ENCODE measurements around the gene IRS1. TPM values are rescaled to one million over a fixed set of nuclear protein-coding genes. Genes with fewer than 3 reads are reported as not detected.
A peak's percentile ranks its signal among the peaks of the same experiment; 100 is the strongest.

The IRS1 gene
- total RNA-seq, 6 experiments from 2014 or later: 9.0 to 24.4 (median 15.8) TPM

DNA sequence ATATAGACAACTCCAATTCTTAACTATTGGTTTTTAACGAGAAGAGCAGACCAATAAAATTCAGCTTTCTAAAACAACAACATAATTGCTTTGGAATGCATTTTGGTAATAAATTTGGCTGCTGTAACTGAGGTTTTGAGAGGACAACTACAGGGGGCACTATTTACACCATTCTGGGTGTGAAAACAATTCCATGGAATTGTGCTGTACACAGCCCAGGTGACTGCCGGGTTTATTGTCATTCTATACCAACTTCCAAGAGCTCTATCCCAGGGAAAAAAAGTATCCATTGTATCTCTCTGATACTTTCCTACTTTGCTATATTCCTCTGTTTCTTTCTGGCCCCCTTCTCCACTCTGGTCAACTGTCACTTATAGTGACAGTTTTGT, 38.4 kb downstream of the IRS1 start:
- TF ChIP-seq POLR2A (IDR thresholded peaks at IDR 0.05) (no peak), CTCF (IDR thresholded peaks at IDR 0.05) (no peak)
- ATAC-seq: peak in 2 of 4 donors; percentile 7 to 24

DNA sequence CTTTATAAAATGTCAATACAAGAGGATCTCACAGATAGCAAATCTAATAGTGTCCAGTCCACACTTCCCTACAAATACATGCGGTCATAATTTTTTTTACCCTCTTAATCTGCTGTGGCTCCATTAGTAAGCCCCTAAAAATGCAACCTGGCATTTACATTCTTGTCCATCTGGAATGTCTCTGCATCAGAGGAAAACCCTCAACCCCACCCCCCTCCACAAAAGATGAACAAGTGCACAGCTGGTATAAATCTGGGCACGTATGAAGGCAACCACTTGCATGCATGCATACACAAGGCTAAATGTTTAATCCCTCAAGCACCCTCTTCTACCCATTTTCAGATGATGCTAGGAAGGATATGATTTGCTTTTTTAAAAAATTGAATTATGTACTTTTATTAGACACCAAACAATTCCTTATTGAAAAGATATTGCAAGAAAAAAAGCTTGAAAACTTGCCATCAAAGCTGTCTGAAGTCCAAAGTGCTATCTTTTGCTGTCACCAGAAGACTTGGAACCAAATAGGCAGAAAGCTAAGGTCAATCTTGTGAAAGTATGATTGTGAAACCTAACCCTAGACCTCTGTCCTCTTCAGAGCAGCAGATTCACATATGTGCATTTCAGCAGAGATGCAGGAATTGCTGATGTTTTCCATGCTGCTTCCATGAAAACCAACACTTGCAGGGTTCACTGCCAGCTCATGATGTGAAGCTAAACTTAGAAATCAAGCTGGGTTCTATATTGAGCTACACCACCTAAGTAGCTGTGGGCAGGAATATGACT, 39.0 kb downstream of the IRS1 start:
- H3K27ac ChIP-seq: peak overlapping the region; percentile 12 to 78 (median 76)
- no peaks in the 10 kb centered on the region for H3K9me3 ChIP-seq
- DNase-seq: peak in 1 of 3 donors; percentile 68
- H3K27me3 ChIP-seq: no peaks in the 10 kb centered on the region
- 36% methylated on average over 2 of the region's 2 CpGs for WGBS (ENCODE audit: insufficient coverage, low coverage, low lambda C conversion rate, missing lambda C conversion rate)
- H3K36me3 ChIP-seq: no peaks in the 10 kb centered on the region
- ATAC-seq: peak; percentile 80 to 95 (median 87)
- H3K4me3 ChIP-seq: peak overlapping the region in 1 of 3 donors; percentile 5
- H3K4me1 ChIP-seq: peaks cover 0 to 35% (median 15%) of the 10 kb centered on the region in 4 donors
- intact Hi-C loops (cut with DNase I): no loop called here
- TF ChIP-seq CTCF (IDR thresholded peaks at IDR 0.05) (no peak), POLR2A (IDR thresholded peaks at IDR 0.05) (no peak)

More for the DNA sequence above, 38.4 kb downstream of the IRS1 start:
- Histone ChIP-seq H3K4me3 (no peak overlapping the region), H3K27me3 (no peaks in the 10 kb centered on the region), H3K36me3 (no peaks in the 10 kb centered on the region), H3K9me3 (no peaks in the 10 kb centered on the region), H3K27ac (peak overlapping the region; percentile 12 to 78 (median 57)), H3K4me1 (peaks cover 0 to 31% (median 11%) of the 10 kb centered on the region in 4 donors)
- WGBS (ENCODE audit: insufficient coverage, low coverage, low lambda C conversion rate, missing lambda C conversion rate): 37% methylated on average over 2 of the region's 2 CpGs
- DNase-seq: no peak
- intact Hi-C loops (cut with DNase I): no loop called here

DNA sequence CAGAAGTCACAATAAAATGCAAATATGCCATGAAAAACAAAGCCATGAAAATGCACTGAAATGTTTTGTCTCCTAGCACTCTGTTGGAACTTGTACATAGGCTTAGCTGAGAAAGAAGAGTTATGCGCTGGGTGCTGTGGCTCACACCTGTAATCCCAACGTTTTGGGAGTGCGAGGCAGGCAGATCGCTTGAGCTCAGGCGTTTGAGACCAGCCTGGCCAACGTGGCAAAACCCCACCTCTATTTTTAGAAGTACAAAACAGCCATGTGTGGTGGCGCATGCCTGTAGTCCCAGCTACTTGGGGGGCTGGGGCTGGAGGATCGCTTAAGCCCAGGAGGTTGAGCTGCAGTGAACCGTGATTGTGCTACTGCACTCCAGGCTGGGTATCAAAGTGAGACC, 39.9 kb downstream of the IRS1 start:
- WGBS (ENCODE audit: insufficient coverage, low coverage, low lambda C conversion rate, missing lambda C conversion rate): 56% methylated on average over 8 of the region's 9 CpGs
- no peaks in the 10 kb centered on the region for H3K27me3 ChIP-seq
- peaks cover 0 to 43% (median 17%) of the 10 kb centered on the region in 4 donors for H3K4me1 ChIP-seq
- peak overlapping the region in 2 of 3 donors; percentile 76 to 78 for H3K27ac ChIP-seq
- no peaks in the 10 kb centered on the region for H3K36me3 ChIP-seq
- TF ChIP-seq POLR2A (IDR thresholded peaks at IDR 0.05) (no peak), CTCF (IDR thresholded peaks at IDR 0.05) (no peak)
- ATAC-seq (no peak), DNase-seq (no peak)
- no peak overlapping the region for H3K4me3 ChIP-seq
- H3K9me3 ChIP-seq: no peaks in the 10 kb centered on the region
- intact Hi-C loops (cut with DNase I): no loop called here

DNA sequence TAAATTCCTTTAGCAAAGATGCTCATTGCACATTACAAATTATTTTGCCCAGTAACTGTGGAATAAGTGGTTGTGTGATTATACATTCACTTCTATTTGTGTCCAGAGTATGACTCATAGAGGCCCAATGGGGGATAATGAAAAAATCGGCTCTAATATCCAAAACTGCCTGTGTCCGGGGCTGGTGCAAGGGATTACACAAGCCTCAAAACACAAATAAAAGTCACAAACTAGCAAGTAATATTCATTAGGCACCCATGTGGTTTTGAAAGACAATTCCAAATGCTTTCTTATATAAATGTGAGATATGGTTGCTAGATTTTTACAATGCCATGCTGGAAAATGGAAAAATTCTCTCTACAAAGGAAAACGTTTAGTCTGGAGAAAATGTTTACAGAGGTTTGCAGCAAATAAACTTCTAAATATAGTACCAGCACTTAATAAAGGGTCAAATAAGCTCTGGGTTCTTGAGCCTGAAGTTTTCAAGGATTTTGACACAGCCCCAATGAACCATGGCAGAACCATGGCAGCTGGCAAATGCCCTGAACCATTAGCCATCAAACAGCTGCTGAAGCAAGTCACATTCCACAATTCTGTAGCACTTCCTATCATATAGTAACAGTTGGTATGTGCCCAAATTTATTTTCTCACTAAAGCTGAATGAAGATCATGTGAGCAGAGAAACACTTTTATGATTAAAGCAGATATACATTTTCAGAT, 40.5 kb downstream of the IRS1 start:
- DNase-seq: no peak
- no peak overlapping the region for H3K4me3 ChIP-seq
- TF ChIP-seq CTCF (IDR thresholded peaks at IDR 0.05) (no peak), POLR2A (IDR thresholded peaks at IDR 0.05) (no peak)
- intact Hi-C loops (cut with DNase I): no loop called here
- no peaks in the 10 kb centered on the region for H3K36me3 ChIP-seq
- peak; percentile 29 to 64 (median 48) for ATAC-seq
- WGBS (ENCODE audit: insufficient coverage, low coverage, low lambda C conversion rate, missing lambda C conversion rate): 39% methylated on average over 3 of the region's 3 CpGs
- H3K4me1 ChIP-seq: peaks cover 0 to 45% (median 17%) of the 10 kb centered on the region in 4 donors
- no peaks in the 10 kb centered on the region for H3K27me3 ChIP-seq
- peak overlapping the region; percentile 4 to 78 (median 76) for H3K27ac ChIP-seq
- H3K9me3 ChIP-seq: no peaks in the 10 kb centered on the region
